A673 (cell line): Measurements from ENCODE around the gene EIF4E3. TPM values are rescaled to one million over a fixed set of nuclear protein-coding genes. Genes with fewer than 3 reads are reported as not detected.
A peak's percentile ranks its signal among the peaks of the same experiment; 100 is the strongest.

Experiments used
- BruUV-seq: library from RNA; stranded (reverse); fragments of 400-500 nt; replicated peaks from 2 replicates; lab custom pipeline; 2021; lab: Mats Ljungman, UMichigan
- CTCF ChIA-PET: fragments of 300-600 bp; sonication (Branson Sonifier 250); formaldehyde crosslinking; loops from one replicate; lab custom pipeline; 2022; ENCODE audit warnings: antibody characterized with exemption; lab: Charles Lee
- POLR2A ChIA-PET: fragments of 300-600 bp; sonication (Branson Sonifier 250); formaldehyde crosslinking; loops from one replicate; lab custom pipeline; 2022; ENCODE audit warnings: antibody characterized with exemption; ENCODE audit not compliant: low non-redundant PET; lab: Charles Lee
- DNase-seq: peaks from one replicate; pipeline ENCODE4 v3.0.0-alpha.2; 2015; ENCODE audit warnings: low spot score
- H3K27ac ChIP-seq: fragments of 200-600 bp; sonication (generic); 2 replicates; pipeline ENCODE4 v1.5.1; 2016; ENCODE audit warnings: mixed run types, low read depth, mild to moderate bottlenecking, mixed read lengths, antibody characterized with exemption, low read length; ENCODE audit not compliant: poor library complexity, severe bottlenecking
- H3K27me3 ChIP-seq: fragments of 200-600 bp; sonication (generic); replicated peaks from 2 replicates; pipeline ENCODE4 v1.6.1; 2017; ENCODE audit warnings: mixed run types, low read depth, mild to moderate bottlenecking, mixed read lengths, antibody characterized with exemption, low read length; ENCODE audit not compliant: insufficient read depth, poor library complexity
- H3K36me3 ChIP-seq: fragments of 200-600 bp; sonication (generic); 2 replicates; pipeline ENCODE4 v1.6.1; 2016; ENCODE audit warnings: mixed run types, mild to moderate bottlenecking, mixed read lengths, antibody characterized with exemption, low read length; ENCODE audit not compliant: insufficient read depth, poor library complexity, severe bottlenecking
- H3K4me1 ChIP-seq: fragments of 200-600 bp; sonication (generic); 2 replicates; pipeline ENCODE4 v1.6.1; 2017; ENCODE audit warnings: mixed run types, mild to moderate bottlenecking, mixed read lengths, antibody characterized with exemption, low read length; ENCODE audit not compliant: insufficient read depth, poor library complexity, severe bottlenecking
- H3K4me3 ChIP-seq: fragments of 200-600 bp; sonication (generic); 2 replicates; pipeline ENCODE4 v1.5.1; 2016; ENCODE audit warnings: low read depth, mixed run types, mild to moderate bottlenecking, mixed read lengths, low read length; ENCODE audit not compliant: poor library complexity, severe bottlenecking
- H3K9me3 ChIP-seq: fragments of 200-600 bp; sonication (generic); 2 replicates; pipeline ENCODE4 v1.6.1; 2016; ENCODE audit warnings: mixed run types, low read depth, mild to moderate bottlenecking, mixed read lengths, antibody characterized with exemption, low read length; ENCODE audit not compliant: poor library complexity, severe bottlenecking
- CTCF ChIP-seq: fragments of 300-800, 200-600 bp; sonication (generic); conservative IDR thresholded peaks from 2 replicates; pipeline ENCODE4 v1.5.1; 2017; ENCODE audit warnings: low read depth, mild to moderate bottlenecking, antibody characterized with exemption, low read length, moderate library complexity, mixed read lengths
- EZH2 ChIP-seq: fragments of 200-600 bp; sonication (generic); IDR thresholded peaks from 2 replicates; pipeline ENCODE4 v1.6.1; 2017; ENCODE audit warnings: borderline replicate concordance, low read depth, mild to moderate bottlenecking, mixed read lengths, antibody characterized with exemption, low read length; ENCODE audit not compliant: poor library complexity, severe bottlenecking
- intact Hi-C: fragments of 100-400 bp; cut with micrococcal nuclease; formaldehyde crosslinking; loops from one replicate; pipeline ENCODE4 v1.10.0; 2022; ENCODE audit not compliant: unreplicated experiment
- total RNA-seq: library from RNA; stranded (reverse); gene quantifications from 2 replicates; pipeline ENCODE4 v1.2.3, GENCODE V29; 2021

Gene EIF4E3
- total RNA-seq, 1 experiment from 2014 or later, result 3.1 TPM

DNA sequence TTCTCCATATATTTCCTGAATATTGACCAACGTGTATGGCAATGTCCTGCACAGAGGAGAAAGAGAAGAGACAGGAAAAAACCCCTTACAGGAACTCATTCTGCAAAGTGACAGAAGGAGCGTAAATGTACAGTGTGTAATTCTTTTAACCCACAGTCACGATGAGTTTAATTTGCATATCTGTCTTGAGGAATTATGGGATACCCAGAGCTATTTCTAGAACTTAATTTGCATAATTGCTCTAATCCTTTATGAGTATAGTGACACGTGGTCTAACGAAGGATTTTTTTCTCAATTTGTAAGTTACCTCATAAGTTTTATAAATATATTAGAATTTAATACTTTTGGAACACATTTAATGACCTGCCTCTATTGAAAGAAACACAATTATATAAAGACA lies 38.2 kb upstream of the EIF4E3 start:
- Histone ChIP-seq H3K9me3 (no peaks in the 10 kb centered on the region), H3K4me3 (no peak overlapping the region), H3K27me3 (no peaks in the 10 kb centered on the region), H3K36me3 (no peaks in the 10 kb centered on the region), H3K27ac (no peak overlapping the region), H3K4me1 (no peaks in the 10 kb centered on the region)
- intact Hi-C loops, result no loop called here
- POLR2A ChIA-PET, result no interaction called here
- no TSS peak for BruUV-seq
- peak; percentile 21 for DNase-seq
- TF ChIP-seq EZH2 (no peak), CTCF (no peak)
- CTCF ChIA-PET, result no interaction called here

DNA sequence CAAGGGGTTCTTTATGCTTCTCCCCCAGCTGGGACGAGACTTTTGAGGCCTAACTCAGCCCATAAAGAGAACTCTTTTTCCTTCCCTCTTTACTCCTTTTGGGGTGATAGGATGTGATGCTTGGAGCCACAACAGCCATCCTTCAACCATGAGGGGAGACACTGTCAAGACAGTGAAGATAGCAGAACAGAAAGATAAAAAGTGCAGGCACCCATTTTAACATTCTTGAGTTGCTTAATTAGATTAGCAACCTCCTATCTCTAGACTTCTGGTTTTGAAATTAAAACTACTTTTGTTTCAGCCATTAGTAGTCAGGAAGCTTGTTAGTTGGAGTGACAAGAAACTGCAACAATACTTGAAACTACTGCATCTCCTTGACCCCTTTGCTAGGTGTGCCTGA lies 34.9 kb upstream of the EIF4E3 start:
- CTCF ChIA-PET, result no interaction called here
- intact Hi-C loops, result no loop called here

GRCh38 chr3:71759401-71759800 lies 34.2 kb upstream of the EIF4E3 start:
- Histone ChIP-seq H3K4me1 (no peaks in the 10 kb centered on the region), H3K9me3 (no peaks in the 10 kb centered on the region), H3K4me3 (no peak overlapping the region), H3K27me3 (no peaks in the 10 kb centered on the region), H3K27ac (no peak overlapping the region), H3K36me3 (no peaks in the 10 kb centered on the region)
- DNase-seq, result no peak
- no TSS peak for BruUV-seq
- CTCF ChIA-PET, result no interaction called here
- POLR2A ChIA-PET, result no interaction called here
- TF ChIP-seq EZH2, result no peak
- no peak for TF ChIP-seq CTCF
- intact Hi-C loops, result no loop called here

More for the DNA sequence above, 34.9 kb upstream of the EIF4E3 start:
- Histone ChIP-seq H3K36me3 (no peaks in the 10 kb centered on the region), H3K27ac (no peak overlapping the region), H3K27me3 (no peaks in the 10 kb centered on the region), H3K4me1 (no peaks in the 10 kb centered on the region), H3K9me3 (no peaks in the 10 kb centered on the region), H3K4me3 (no peak overlapping the region)
- TF ChIP-seq CTCF, result no peak
- TF ChIP-seq EZH2, result no peak
- DNase-seq, result no peak
- POLR2A ChIA-PET, result no interaction called here
- BruUV-seq, result no TSS peak
